GM12878 (cell line): ENCODE measurements around the gene THBD. TPM values are rescaled to one million over a fixed set of nuclear protein-coding genes. Genes with fewer than 3 reads are reported as not detected.

ENCODE experiments used
- ATAC-seq: fragments of 200-7000 bp; cut with Tn5 transposase; 3 replicates; pipeline ENCODE4 v1.9.1; 2020; ENCODE audit warnings: mild to moderate bottlenecking, moderate library complexity
- BruUV-seq: library from RNA; stranded (reverse); fragments of 400-500 nt; replicated peaks from 2 replicates; lab custom pipeline; 2021; lab: Mats Ljungman, UMichigan
- CTCF ChIA-PET: fragments of 300-600 bp; sonication (Branson Sonifier 250); formaldehyde crosslinking; extraction: SDS; loops from one replicate; lab custom pipeline; 2021; ENCODE audit warnings: inconsistent platforms; lab: Yijun Ruan, JAX
- POLR2A ChIA-PET: fragments of 350-600 bp; formaldehyde crosslinking; extraction: SDS; loops from one replicate; lab custom pipeline; 2021; ENCODE audit warnings: inconsistent platforms; lab: Charles Lee
- RAD21 ChIA-PET: fragments of 300-600 bp; sonication (Branson Sonifier 250); formaldehyde crosslinking; loops from one replicate; lab custom pipeline; 2023; ENCODE audit warnings: antibody characterized with exemption; ENCODE audit not compliant: unreplicated experiment; lab: Charles Lee
- SMC1A ChIA-PET: fragments of 300-600 bp; sonication (Branson Sonifier 250); formaldehyde crosslinking; loops from one replicate; lab custom pipeline; 2023; ENCODE audit not compliant: unreplicated experiment, uncharacterized antibody; lab: Charles Lee
- DNase-seq: peaks from one replicate; pipeline ENCODE4 v3.0.0-alpha.2; 2011; ENCODE audit warnings: low read depth, low spot score
- FAIRE-seq: peaks from 3 replicates; lab custom pipeline; 2011; peaks lifted over from hg19 to GRCh38; lab: Jason Lieb, UNC
- H2AFZ ChIP-seq: 2 replicates; pipeline ENCODE4 v1.6.0; 2011; ENCODE audit warnings: low read depth, low read length, control low read depth; ENCODE audit not compliant: control insufficient read depth
- H3K27ac ChIP-seq: 2 replicates; pipeline ENCODE4 v1.5.1; 2011; ENCODE audit warnings: control low read depth; ENCODE audit not compliant: control insufficient read depth, insufficient read depth
- H3K27me3 ChIP-seq, 2 experiments: replicated peaks in 1 of 2; 2 replicates each; pipeline versions ENCODE4 v1.6.0 to v1.6.1; 2011; ENCODE audit warnings: low read length in 1 of 2; ENCODE audit not compliant: control insufficient read depth in 2 of 2, insufficient read depth in 2 of 2
- H3K36me3 ChIP-seq, 2 experiments: 2 replicates each; pipeline ENCODE4 v1.5.1; 2011; ENCODE audit warnings: low read length in 1 of 2; ENCODE audit not compliant: control insufficient read depth in 2 of 2, insufficient read depth in 2 of 2
- H3K4me1 ChIP-seq: 2 replicates; pipeline ENCODE4 v1.6.1; 2011; ENCODE audit warnings: mild to moderate bottlenecking, low read length, moderate library complexity, mixed read lengths; ENCODE audit not compliant: control insufficient read depth, insufficient read depth
- H3K4me2 ChIP-seq: 2 replicates; pipeline ENCODE4 v1.6.0; 2011; ENCODE audit warnings: control low read depth; ENCODE audit not compliant: control insufficient read depth, insufficient read depth
- H3K4me3 ChIP-seq: fragments of 200-600 bp; sonication (generic); 2 replicates; pipeline ENCODE4 v1.5.1; 2016
- H3K79me2 ChIP-seq: 2 replicates; pipeline ENCODE4 v1.6.0; 2011; ENCODE audit warnings: low read length; ENCODE audit not compliant: control insufficient read depth, insufficient read depth
- H3K9ac ChIP-seq: 2 replicates; pipeline ENCODE4 v1.8.0; 2011; ENCODE audit warnings: low read length, control low read depth, mixed read lengths; ENCODE audit not compliant: control insufficient read depth, insufficient read depth
- H3K9me3 ChIP-seq: replicated peaks from 3 replicates; pipeline ENCODE4 v1.5.1; 2011; ENCODE audit warnings: mild to moderate bottlenecking, low read length; ENCODE audit not compliant: control insufficient read depth, insufficient read depth
- H4K20me1 ChIP-seq: 2 replicates; pipeline ENCODE4 v1.6.0; 2011; ENCODE audit not compliant: control insufficient read depth, insufficient read depth
- ATF7 ChIP-seq: fragments of 450-650 bp; IDR thresholded peaks from 2 replicates; pipeline ENCODE4 v1.6.1; 2016; ENCODE audit warnings: low read depth, mild to moderate bottlenecking
- BHLHE40 ChIP-seq, 2 experiments: fragments of 450-650 bp in 1 of 2; IDR thresholded peaks; 2 replicates each; pipeline ENCODE4 v1.6.1; 2011 to 2017; ENCODE audit warnings: low read depth in 2 of 2, borderline replicate concordance in 1 of 2, improper control_type of control experiment in 1 of 2, low read length in 1 of 2, mild to moderate bottlenecking in 1 of 2
- IKZF2 ChIP-seq, 2 experiments: fragments of 450-650 bp; IDR thresholded peaks; 2 replicates each; pipeline ENCODE4 v1.6.1; 2017; ENCODE audit warnings: mild to moderate bottlenecking in 2 of 2, moderate library complexity in 2 of 2
- RB1 ChIP-seq: fragments of 450-650 bp; formaldehyde crosslinking; IDR thresholded peaks from 2 replicates; pipeline ENCODE4 v1.6.1; 2017; ENCODE audit warnings: mild to moderate bottlenecking, borderline replicate concordance
- WGBS: methylation state at CpG from one replicate; pipeline ENCODE4 v1.1.6; 2016; ENCODE audit warnings: low lambda C conversion rate; ENCODE audit not compliant: insufficient replicate concordance, insufficient coverage; ENCODE audit errors: missing lambda C conversion rate; 5-methylcytosine and 5-hydroxymethylcytosine counted together
- in situ Hi-C: fragments of 300-500 bp; cut with MboI; formaldehyde crosslinking; loops from 9 replicates; pipeline ENCODE4 v1.14.3; 2018; ENCODE audit warnings: mixed read lengths
- intact Hi-C: fragments of 100-400 bp; cut with micrococcal nuclease; formaldehyde crosslinking; loops from one replicate; pipeline ENCODE4 v1.14.2; 2022; ENCODE audit not compliant: unreplicated experiment
- polyA plus RNA-seq, 11 experiments: library from polyadenylated mRNA; depleted of rRNA in 4 of 11; unstranded in 6 of 11; stranded (reverse) in 5 of 11; fragments of >200 nt; fragmentation: Nextera tagmentation in 4 of 11; fragmentation: Illumina TruSeq in 1 of 11; extraction: Ambion mirVana in 4 of 11; extraction: Trizol in 1 of 11; gene quantifications; 1 replicate in 1 of 11; 2 replicates in 10 of 11; pipeline versions ENCODE4 v1.2.1 to v1.2.3, GENCODE V29; 2011 to 2016; ENCODE audit warnings: inconsistent platforms in 2 of 11, missing spikeins in 2 of 11, low read depth in 1 of 11
- total RNA-seq, 4 experiments: library from RNA; depleted of rRNA in 3 of 4; stranded (reverse); fragments of >200 nt in 3 of 4; fragmentation: Illumina TruSeq in 1 of 4; extraction: Trizol in 1 of 4; gene quantifications; 2 replicates each; pipeline versions ENCODE4 v1.2.1 to v1.2.3, GENCODE V29; 2013 to 2021

THBD gene
- total and polyA plus RNA-seq, 10 of the 15 experiments (the other 5 are each of a cell fraction or from before 2014, with no cell fraction given), result not detected

DNA sequence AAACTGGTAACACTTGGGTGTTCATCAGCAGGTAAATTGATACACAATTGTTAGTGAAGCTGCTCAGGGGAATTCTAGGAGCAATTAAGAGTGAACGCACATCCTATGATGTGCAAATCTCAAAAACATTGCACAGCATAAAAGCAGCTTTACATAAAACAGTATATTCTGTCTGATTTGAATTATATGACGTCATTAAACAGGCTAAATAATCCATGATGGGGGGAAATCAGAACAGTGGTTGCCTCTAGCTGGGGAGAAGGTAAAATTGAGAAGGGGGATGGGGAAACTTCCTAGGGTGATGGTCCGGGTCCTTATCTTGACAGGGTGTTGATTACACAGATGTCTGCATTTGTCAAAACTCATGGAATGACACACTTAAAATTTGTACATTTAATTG is 17.3 kb upstream of the THBD start:
- Histone ChIP-seq H2AFZ (no peak overlapping the region), H3K27ac (no peak overlapping the region), H3K79me2 (no peaks in the 10 kb centered on the region), H3K27me3 (no peaks in the 10 kb centered on the region), H4K20me1 (no peaks in the 10 kb centered on the region), H3K9ac (no peak overlapping the region), H3K4me1 (no peaks in the 10 kb centered on the region), H3K36me3 (no peaks in the 10 kb centered on the region), H3K4me3 (no peak overlapping the region), H3K9me3 (no peaks in the 10 kb centered on the region), H3K4me2 (no peak overlapping the region)
- CTCF ChIA-PET, result interaction anchor here (1.1 to 3.8 kb wide), 5 partner anchors 13 to 375 kb away, joined by 3 to 15 read pairs (median 6); no protein-coding TSS in a partner anchor
- FAIRE-seq (no peak), DNase-seq (no peak), ATAC-seq (no peak)
- no TSS peak for BruUV-seq
- TF ChIP-seq ATF7, result peak; percentile 83
- TF ChIP-seq BHLHE40 (IDR thresholded peaks at IDR 0.05; ENCODE audit: borderline replicate concordance in 1 of 2, low read depth in 2 of 2, low read length in 1 of 2), result no peak
- WGBS, result 9% methylated on average over 3 of the region's 3 CpGs
- POLR2A ChIA-PET, result interaction anchor here (0.6 kb wide), 1 partner anchor 291 kb away, joined by 3 read pairs; no protein-coding TSS in a partner anchor
- intact Hi-C loops (no loop called here), in situ Hi-C loops (no loop called here)
- RAD21 ChIA-PET, result interaction anchor here (0.8 to 2.1 kb wide), 2 partner anchors 75 to 168 kb away, joined by 3 to 6 read pairs; no protein-coding TSS in a partner anchor
- SMC1A ChIA-PET, result interaction anchor here (0.9 to 2.2 kb wide), 7 partner anchors 13 to 80 kb away, joined by 3 to 7 read pairs (median 4); partner anchors contain the start of gene CD93

DNA sequence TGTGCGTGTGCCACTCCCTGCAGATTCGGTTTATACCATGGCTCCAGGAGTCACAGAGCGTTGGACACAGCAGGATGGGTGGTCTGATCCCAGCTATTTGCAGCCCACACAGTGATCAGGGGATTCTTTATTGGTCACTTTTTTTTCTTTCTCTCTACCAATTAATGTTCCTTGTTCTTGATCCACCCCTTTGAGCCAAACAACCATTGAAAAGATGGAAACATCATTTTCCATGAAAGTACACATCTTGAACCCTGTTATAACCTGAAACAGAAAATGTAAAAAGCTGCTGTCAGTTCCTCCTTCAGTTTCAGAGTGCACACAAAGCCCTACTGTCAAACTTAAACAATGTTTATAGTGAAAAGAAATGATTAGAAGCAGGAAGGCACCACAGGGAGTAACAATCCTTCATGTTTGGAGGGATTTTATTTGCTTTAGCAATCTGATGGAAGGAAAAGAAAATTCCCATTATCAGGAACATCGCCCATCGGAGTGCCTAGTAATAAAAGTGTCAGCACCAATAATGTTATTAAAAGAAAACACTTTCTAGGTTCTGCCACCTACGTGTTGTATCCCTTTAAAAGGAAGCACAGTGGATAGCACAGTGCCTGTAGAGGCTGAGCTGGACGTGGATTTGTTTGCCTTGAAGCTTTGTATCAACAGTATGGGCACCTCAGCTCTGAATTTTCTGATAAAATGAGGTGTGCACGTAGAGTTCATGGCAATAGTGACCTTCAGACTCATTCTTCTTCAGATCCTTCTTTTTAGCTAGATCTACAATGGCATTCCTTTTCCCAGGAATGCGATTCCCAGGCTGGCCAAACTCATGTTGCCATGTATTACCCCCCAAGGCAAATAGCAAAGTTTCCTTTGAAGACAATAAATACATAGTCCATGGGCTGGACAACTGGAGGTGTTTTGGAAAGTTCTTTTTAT is 16.1 kb upstream of the THBD start:
- TF ChIP-seq IKZF2 (IDR thresholded peaks at IDR 0.05) (peak in 1 of 2 experiments; percentile 25; a peak in 1 of 4 replicates), RB1 (no peak)
- no peaks in the 10 kb centered on the region for H3K9me3 ChIP-seq
- H2AFZ ChIP-seq, result no peak overlapping the region
- H3K36me3 ChIP-seq, result no peaks in the 10 kb centered on the region
- H3K27me3 ChIP-seq, result no peaks in the 10 kb centered on the region
- ChIA-PET RAD21 (interaction anchor here (0.8 to 2.1 kb wide), 5 partner anchors 21 to 169 kb away, joined by 3 to 6 read pairs (median 3); partner anchors contain the start of gene CD93), CTCF (interaction anchor here (0.5 to 3.6 kb wide), 10 partner anchors 14 to 374 kb away, joined by 3 to 19 read pairs (median 4); no protein-coding TSS in a partner anchor), SMC1A (interaction anchor here (0.7 to 6.6 kb wide), 11 partner anchors 11 to 138 kb away, joined by 3 to 27 read pairs (median 5); partner anchors contain the start of gene CD93), POLR2A (interaction anchor here (0.9 kb wide), 1 partner anchor 30 kb away, joined by 4 read pairs; no protein-coding TSS in a partner anchor)
- no peaks in the 10 kb centered on the region for H3K4me1 ChIP-seq
- H3K79me2 ChIP-seq, result no peaks in the 10 kb centered on the region
- FAIRE-seq, result no peak
- no peak overlapping the region for H3K27ac ChIP-seq
- no peak overlapping the region for H3K4me3 ChIP-seq
- H4K20me1 ChIP-seq, result no peaks in the 10 kb centered on the region
- ATAC-seq, result no peak
- no peak overlapping the region for H3K4me2 ChIP-seq
- WGBS, result 24% methylated on average over 9 of the region's 9 CpGs
- in situ Hi-C loops (no loop called here), intact Hi-C loops (no loop called here)
- no TSS peak for BruUV-seq
- no peak for DNase-seq
- no peak overlapping the region for H3K9ac ChIP-seq
